ENCODE measurements around the gene MAP2K3.
"Not testable (repeated sequence)": the region's sequence is repeated elsewhere in the genome, so short reads cannot be mapped to it uniquely, and the experiment has no call there.

- not testable (repeated sequence) for TF ChIP-seq PATZ1 (CRISPR knock-in tag; IDR thresholded peaks at IDR 0.05; ENCODE audit: borderline replicate concordance); ZFP30 (CRISPR knock-in tag; IDR thresholded peaks at IDR 0.05); PPARA (CRISPR knock-in tag; IDR thresholded peaks at IDR 0.05; ENCODE audit: borderline replicate concordance); BACH2 (CRISPR knock-in tag; IDR thresholded peaks at IDR 0.05; ENCODE audit: borderline replicate concordance); POU6F1 (CRISPR knock-in tag; IDR thresholded peaks at IDR 0.05; ENCODE audit: borderline replicate concordance, low read depth); TCF4 (CRISPR knock-in tag; IDR thresholded peaks at IDR 0.05; ENCODE audit: borderline replicate concordance); ZFP3 (CRISPR knock-in tag; IDR thresholded peaks at IDR 0.05); ZC3H10 (CRISPR knock-in tag; IDR thresholded peaks at IDR 0.05); SNAI2 (CRISPR knock-in tag; IDR thresholded peaks at IDR 0.05); TOX (CRISPR knock-in tag; IDR thresholded peaks at IDR 0.05; ENCODE audit: borderline replicate concordance); ZNF565 (CRISPR knock-in tag; conservative IDR thresholded peaks at IDR 0.05; ENCODE audit: low read depth); ARNTL (CRISPR knock-in tag; IDR thresholded peaks at IDR 0.05; ENCODE audit: borderline replicate concordance, low read depth)
- TF ChIP-seq, protein P1, sequence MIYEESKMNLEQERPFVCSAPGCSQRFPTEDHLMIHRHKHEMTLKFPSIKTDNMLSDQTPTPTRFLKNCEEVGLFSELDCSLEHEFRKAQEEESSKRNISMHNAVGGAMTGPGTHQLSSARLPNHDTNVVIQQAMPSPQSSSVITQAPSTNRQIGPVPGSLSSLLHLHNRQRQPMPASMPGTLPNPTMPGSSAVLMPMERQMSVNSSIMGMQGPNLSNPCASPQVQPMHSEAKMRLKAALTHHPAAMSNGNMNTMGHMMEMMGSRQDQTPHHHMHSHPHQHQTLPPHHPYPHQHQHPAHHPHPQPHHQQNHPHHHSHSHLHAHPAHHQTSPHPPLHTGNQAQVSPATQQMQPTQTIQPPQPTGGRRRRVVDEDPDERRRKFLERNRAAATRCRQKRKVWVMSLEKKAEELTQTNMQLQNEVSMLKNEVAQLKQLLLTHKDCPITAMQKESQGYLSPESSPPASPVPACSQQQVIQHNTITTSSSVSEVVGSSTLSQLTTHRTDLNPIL (CRISPR knock-in tag; IDR thresholded peaks at IDR 0.05; ENCODE audit: low read depth), result not testable (repeated sequence)
These were observed 22.7 kb downstream of the MAP2K3 start for GRCh38 chr17:21307273-21307625.
